PFSK-1 (cell line): ENCODE results near the gene ADCY4.

Experiments
- FOXP2 ChIP-seq: optimal IDR thresholded peaks from 2 replicates; pipeline ENCODE3; 2011; ENCODE audit warnings: borderline replicate concordance, control low read depth, inconsistent platforms; ENCODE audit not compliant: insufficient read depth; ENCODE audit errors: extremely low read length, extremely low read depth
- POLR2AphosphoS5 ChIP-seq: IDR thresholded peaks from 2 replicates; pipeline ENCODE4 v1.6.1; 2012; ENCODE audit warnings: low read depth, mild to moderate bottlenecking, control low read depth, low read length, moderate library complexity
- REST ChIP-seq, 2 experiments: IDR thresholded peaks; 2 replicates each; pipeline versions ENCODE4 v1.6.1 to v1.8.0; 2011 to 2012; ENCODE audit warnings: low read depth in 2 of 2, low read length in 2 of 2, control low read depth in 1 of 2, inconsistent platforms in 1 of 2, mild to moderate bottlenecking in 1 of 2, moderate library complexity in 1 of 2; ENCODE audit not compliant: insufficient read depth in 1 of 2
- SIN3A ChIP-seq: IDR thresholded peaks from 2 replicates; pipeline ENCODE4 v1.6.1; 2012; ENCODE audit warnings: mild to moderate bottlenecking, low read length, moderate library complexity, borderline replicate concordance; ENCODE audit not compliant: insufficient read depth
- TAF1 ChIP-seq: IDR thresholded peaks from 2 replicates; pipeline ENCODE4 v1.6.1; 2012; ENCODE audit warnings: low read length, control low read depth, borderline replicate concordance; ENCODE audit not compliant: insufficient read depth

The ADCY4 gene

GRCh38 chr14:24277071-24277470 lies 57.8 kb downstream of the ADCY4 start:
- TF ChIP-seq SIN3A = no peak
- TF ChIP-seq TAF1 = no peak
- no peak for TF ChIP-seq REST (IDR thresholded peaks at IDR 0.05; ENCODE audit: insufficient read depth in 1 of 2, low read depth in 2 of 2, low read length in 2 of 2)
- TF ChIP-seq POLR2AphosphoS5 = no peak
- TF ChIP-seq FOXP2 = no peak

GRCh38 chr14:24274101-24274543 lies 60.7 kb downstream of the ADCY4 start:
- TF ChIP-seq TAF1 = no peak
- no peak for TF ChIP-seq POLR2AphosphoS5

GRCh38 chr14:24273422-24273998 lies 61.4 kb downstream of the ADCY4 start:
- TF ChIP-seq SIN3A (no peak), FOXP2 (no peak), TAF1 (no peak), POLR2AphosphoS5 (no peak), REST (IDR thresholded peaks at IDR 0.05; ENCODE audit: insufficient read depth in 1 of 2, low read depth in 2 of 2, low read length in 2 of 2) (no peak)

- TF ChIP-seq SIN3A = no peak
- no peak for TF ChIP-seq TAF1
- no peak for TF ChIP-seq FOXP2
- TF ChIP-seq REST (IDR thresholded peaks at IDR 0.05; ENCODE audit: insufficient read depth in 1 of 2, low read depth in 2 of 2, low read length in 2 of 2) = no peak
- no peak for TF ChIP-seq POLR2AphosphoS5
These were observed 62.4 kb downstream of the ADCY4 start for GRCh38 chr14:24272467-24272866.

- no peak for TF ChIP-seq SIN3A
- TF ChIP-seq POLR2AphosphoS5 = no peak
- TF ChIP-seq REST (IDR thresholded peaks at IDR 0.05; ENCODE audit: insufficient read depth in 1 of 2, low read depth in 2 of 2, low read length in 2 of 2) = no peak
- TF ChIP-seq TAF1 = no peak
These were observed 63.0 kb downstream of the ADCY4 start for GRCh38 chr14:24271834-24272263.
